SU-DHL-6 (cell line): Measurements from ENCODE around the gene ANKRD44.

Experiments
- H2AFZ ChIP-seq: fragments of 200-600 bp; sonication (generic); 2 replicates; pipeline ENCODE4 v1.6.1; 2014; ENCODE audit warnings: low read depth, mild to moderate bottlenecking, moderate library complexity, mixed read lengths, antibody characterized with exemption, low read length; ENCODE audit not compliant: severe bottlenecking
- H3F3A ChIP-seq: fragments of 200-600 bp; shearing (Covaris generic); 2 replicates; pipeline ENCODE4 v1.6.0; 2016; ENCODE audit warnings: antibody characterized with exemption, mild to moderate bottlenecking; ENCODE audit not compliant: insufficient read depth
- H3K27ac ChIP-seq: fragments of 200-600 bp; sonication (generic); 2 replicates; pipeline ENCODE4 v1.5.1; 2016; ENCODE audit warnings: low read depth, mild to moderate bottlenecking, low read length, moderate library complexity, mixed read lengths
- H3K27me3 ChIP-seq: fragments of 200-600 bp; sonication (generic), shearing (Covaris generic); 2 replicates; pipeline ENCODE4 v1.6.0; 2014; ENCODE audit warnings: mild to moderate bottlenecking, low read length
- H3K36me3 ChIP-seq: fragments of 200-600 bp; sonication (generic); 2 replicates; pipeline ENCODE4 v1.6.1; 2014; ENCODE audit warnings: mild to moderate bottlenecking, low read length, mixed read lengths
- H3K4me2 ChIP-seq: fragments of 300-600, 200-600 bp; shearing (Covaris generic), sonication (generic); 2 replicates; pipeline ENCODE4 v1.6.0; 2014; ENCODE audit warnings: low read length, low read depth, mild to moderate bottlenecking; ENCODE audit not compliant: poor library complexity, severe bottlenecking
- H3K4me3 ChIP-seq: fragments of 200-600 bp; sonication (generic); 2 replicates; pipeline ENCODE4 v1.5.1; 2014; ENCODE audit warnings: antibody characterized with exemption, low read length, mild to moderate bottlenecking, mixed read lengths; ENCODE audit not compliant: insufficient read depth, poor library complexity, severe bottlenecking
- H3K79me2 ChIP-seq: fragments of 200-600 bp; sonication (generic); 2 replicates; pipeline ENCODE4 v1.6.1; 2014; ENCODE audit warnings: mild to moderate bottlenecking, low read length, moderate library complexity; ENCODE audit not compliant: insufficient read depth
- H3K9ac ChIP-seq: fragments of 200-600 bp; sonication (generic); 2 replicates; pipeline ENCODE4 v1.7.0; 2014; ENCODE audit warnings: mild to moderate bottlenecking, low read length
- H3K9me2 ChIP-seq: fragments of 200-600 bp; sonication (generic); replicated peaks from 2 replicates; pipeline ENCODE4 v1.6.1; 2014; ENCODE audit warnings: low read length; ENCODE audit not compliant: insufficient read depth
- H3K9me3 ChIP-seq: fragments of 200-600 bp; sonication (generic); 2 replicates; pipeline ENCODE4 v1.6.1; 2014; ENCODE audit warnings: low read length, mixed read lengths; ENCODE audit not compliant: insufficient read depth
- H4K20me1 ChIP-seq: fragments of 200-600 bp; sonication (generic); 2 replicates; pipeline ENCODE4 v1.6.1; 2014; ENCODE audit warnings: low read depth, mild to moderate bottlenecking, antibody characterized with exemption, low read length, moderate library complexity, mixed read lengths
- CTCF ChIP-seq: fragments of 200-600 bp; sonication (generic); IDR thresholded peaks from one replicate; pipeline ENCODE4 v1.5.1; 2017; ENCODE audit warnings: antibody characterized with exemption, mild to moderate bottlenecking, low read length, moderate library complexity; ENCODE audit not compliant: insufficient read depth, poor library complexity, severe bottlenecking
- EZH2phosphoT487 ChIP-seq: fragments of 200-600 bp; sonication (generic), shearing (Covaris generic); conservative IDR thresholded peaks from 2 replicates; pipeline ENCODE4 v1.6.1; 2018; ENCODE audit warnings: mild to moderate bottlenecking, antibody characterized with exemption, low read length, moderate library complexity, mixed read lengths

The ANKRD44 gene

GRCh38 chr2:197158591-197159550, 151.7 kb downstream of the ANKRD44 start:
- H3F3A ChIP-seq, result peaks cover 50% of the 10 kb centered on the region
- no peaks in the 10 kb centered on the region for H3K27me3 ChIP-seq
- H3K9me3 ChIP-seq, result peaks cover 10% of the 10 kb centered on the region; the same call in 1 of the 2 replicates
- H3K36me3 ChIP-seq, result peaks cover 15% of the 10 kb centered on the region
- peak overlapping the region; percentile 57 for H3K9ac ChIP-seq
- peaks cover 42% of the 10 kb centered on the region; the same call in 1 of the 2 replicates for H3K79me2 ChIP-seq
- H3K4me2 ChIP-seq, result peak overlapping the region; percentile 95
- H2AFZ ChIP-seq, result peak overlapping the region; percentile 27
- TF ChIP-seq EZH2phosphoT487 (no peak), CTCF (no peak)
- H3K27ac ChIP-seq, result peak overlapping the region; percentile 81
- no peaks in the 10 kb centered on the region for H3K9me2 ChIP-seq
- H3K4me3 ChIP-seq, result peak overlapping the region; percentile 37
- no peaks in the 10 kb centered on the region for H4K20me1 ChIP-seq

GRCh38 chr2:197157879-197158537, 152.6 kb downstream of the ANKRD44 start:
- Histone ChIP-seq H3K9ac (peak overlapping the region; percentile 57), H3K27me3 (no peaks in the 10 kb centered on the region), H3K4me2 (peak overlapping the region; percentile 95), H3K9me2 (no peaks in the 10 kb centered on the region), H3K79me2 (peaks cover 42% of the 10 kb centered on the region; the same call in 1 of the 2 replicates), H3K36me3 (peaks cover 15% of the 10 kb centered on the region), H2AFZ (peak overlapping the region; percentile 27), H4K20me1 (no peaks in the 10 kb centered on the region), H3K9me3 (peaks cover 10% of the 10 kb centered on the region; the same call in 1 of the 2 replicates), H3K27ac (peak overlapping the region; percentile 81), H3K4me3 (peak overlapping the region; percentile 37), H3F3A (peaks cover 59% of the 10 kb centered on the region)
- TF ChIP-seq EZH2phosphoT487 (no peak), CTCF (no peak)

GRCh38 chr2:197156771-197157170, 153.8 kb downstream of the ANKRD44 start:
- Histone ChIP-seq H3K4me2 (no peak overlapping the region), H3K9me3 (peaks cover 10% of the 10 kb centered on the region; the same call in 1 of the 2 replicates), H2AFZ (no peak overlapping the region), H3K36me3 (peaks cover 15% of the 10 kb centered on the region), H3F3A (peaks cover 70% of the 10 kb centered on the region), H3K9ac (no peak overlapping the region), H4K20me1 (no peaks in the 10 kb centered on the region), H3K27me3 (no peaks in the 10 kb centered on the region), H3K79me2 (peaks cover 46% of the 10 kb centered on the region; the same call in 1 of the 2 replicates), H3K27ac (peak overlapping the region; percentile 45), H3K9me2 (no peaks in the 10 kb centered on the region), H3K4me3 (no peak overlapping the region)
- TF ChIP-seq EZH2phosphoT487 (no peak), CTCF (no peak)
